GM19099 (cell line): ENCODE data around the gene CLTRN.

Experiments used
- POLR2A ChIP-seq: IDR thresholded peaks from 3 replicates; pipeline ENCODE4 v1.6.1; 2011; ENCODE audit warnings: low read depth; ENCODE audit not compliant: insufficient read length; ENCODE audit errors: extremely low read depth

The CLTRN gene

GRCh38 chrX:15673970-15674369, 9.4 kb upstream of the CLTRN start:
- TF ChIP-seq POLR2A = no peak

GRCh38 chrX:15672881-15673280, 8.3 kb upstream of the CLTRN start:
- TF ChIP-seq POLR2A = no peak

GRCh38 chrX:15663439-15663838, 1.2 kb downstream of the CLTRN start:
- no peak for TF ChIP-seq POLR2A

GRCh38 chrX:15653961-15654360, 10.6 kb downstream of the CLTRN start:
- no peak for TF ChIP-seq POLR2A

GRCh38 chrX:15646543-15646942, 18.1 kb downstream of the CLTRN start:
- no peak for TF ChIP-seq POLR2A

- no peak for TF ChIP-seq POLR2A
These were observed 18.6 kb downstream of the CLTRN start for GRCh38 chrX:15646031-15646430.

GRCh38 chrX:15645266-15645665, 19.3 kb downstream of the CLTRN start:
- no peak for TF ChIP-seq POLR2A

- no peak for TF ChIP-seq POLR2A
These were observed 20.1 kb downstream of the CLTRN start for GRCh38 chrX:15644560-15644872.

- TF ChIP-seq POLR2A = no peak
These were observed 20.6 kb downstream of the CLTRN start for GRCh38 chrX:15643786-15644559.

GRCh38 chrX:15631637-15632036, 33.0 kb downstream of the CLTRN start:
- TF ChIP-seq POLR2A = no peak

- TF ChIP-seq POLR2A = no peak
These were observed 41.6 kb downstream of the CLTRN start for GRCh38 chrX:15623054-15623453.

GRCh38 chrX:15619053-15619755, 45.4 kb downstream of the CLTRN start:
- TF ChIP-seq POLR2A = no peak

- TF ChIP-seq POLR2A = no peak
These were observed 47.5 kb downstream of the CLTRN start for GRCh38 chrX:15617111-15617510.

- no peak for TF ChIP-seq POLR2A
These were observed 48.1 kb downstream of the CLTRN start for GRCh38 chrX:15616531-15616930.

GRCh38 chrX:15607067-15607466, 57.5 kb downstream of the CLTRN start:
- no peak for TF ChIP-seq POLR2A

- no peak for TF ChIP-seq POLR2A
These were observed 58.5 kb downstream of the CLTRN start for GRCh38 chrX:15606136-15606535.
